ENCODE measurements around the gene KRTAP4-4.

DNA sequence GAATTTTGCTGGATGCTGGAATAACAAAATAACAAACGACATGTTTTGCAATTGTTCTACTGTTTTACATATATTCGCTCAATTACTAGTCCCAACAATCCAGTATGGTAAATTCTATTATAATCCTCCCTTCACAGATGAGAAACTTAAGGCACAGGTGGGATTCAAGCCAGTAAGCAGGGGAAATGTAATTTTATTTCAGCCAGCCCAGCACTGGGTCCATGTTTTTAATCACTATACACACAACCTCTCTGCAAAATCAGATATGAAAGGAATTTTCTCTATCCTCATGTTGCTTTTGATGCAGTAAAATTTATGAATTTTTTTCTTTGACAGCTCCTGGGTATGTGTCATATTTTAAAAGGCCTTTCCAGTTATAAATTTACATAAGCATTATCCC is 15.3 kb downstream of the KRTAP4-4 start:
- TF ChIP-seq, protein P1, sequence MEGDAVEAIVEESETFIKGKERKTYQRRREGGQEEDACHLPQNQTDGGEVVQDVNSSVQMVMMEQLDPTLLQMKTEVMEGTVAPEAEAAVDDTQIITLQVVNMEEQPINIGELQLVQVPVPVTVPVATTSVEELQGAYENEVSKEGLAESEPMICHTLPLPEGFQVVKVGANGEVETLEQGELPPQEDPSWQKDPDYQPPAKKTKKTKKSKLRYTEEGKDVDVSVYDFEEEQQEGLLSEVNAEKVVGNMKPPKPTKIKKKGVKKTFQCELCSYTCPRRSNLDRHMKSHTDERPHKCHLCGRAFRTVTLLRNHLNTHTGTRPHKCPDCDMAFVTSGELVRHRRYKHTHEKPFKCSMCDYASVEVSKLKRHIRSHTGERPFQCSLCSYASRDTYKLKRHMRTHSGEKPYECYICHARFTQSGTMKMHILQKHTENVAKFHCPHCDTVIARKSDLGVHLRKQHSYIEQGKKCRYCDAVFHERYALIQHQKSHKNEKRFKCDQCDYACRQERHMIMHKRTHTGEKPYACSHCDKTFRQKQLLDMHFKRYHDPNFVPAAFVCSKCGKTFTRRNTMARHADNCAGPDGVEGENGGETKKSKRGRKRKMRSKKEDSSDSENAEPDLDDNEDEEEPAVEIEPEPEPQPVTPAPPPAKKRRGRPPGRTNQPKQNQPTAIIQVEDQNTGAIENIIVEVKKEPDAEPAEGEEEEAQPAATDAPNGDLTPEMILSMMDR (IDR thresholded peaks at IDR 0.05), result no peak
- TF ChIP-seq POLR2AphosphoS5 (IDR thresholded peaks at IDR 0.05) (no peak), POLR2A (IDR thresholded peaks at IDR 0.05) (no peak)
